IMR-90 (cell line): ENCODE results near the gene PHF14.

Experiments used
- CTCF ChIP-seq: conservative IDR thresholded peaks from 2 replicates; pipeline ENCODE4 v1.5.1; 2012; ENCODE audit warnings: mild to moderate bottlenecking, low read depth, low read length, improper control_type of control experiment
- NFE2L2 ChIP-seq: fragments of 150-350 bp; IDR thresholded peaks from 2 replicates; pipeline ENCODE4 v1.6.1; 2016; ENCODE audit warnings: low read depth, mild to moderate bottlenecking, low read length
- POLR2A ChIP-seq: IDR thresholded peaks from 2 replicates; pipeline ENCODE4 v1.6.1; 2012; ENCODE audit warnings: mild to moderate bottlenecking, low read depth, low read length
- RFX5 ChIP-seq: IDR thresholded peaks from 2 replicates; pipeline ENCODE4 v1.8.0; 2012; ENCODE audit warnings: low read depth, mild to moderate bottlenecking, low read length, moderate library complexity

GRCh38 chr7:11216276-11216675 lies 242.6 kb downstream of the PHF14 start:
- TF ChIP-seq RFX5 (no peak), CTCF (no peak), POLR2A (no peak), NFE2L2 (no peak)
